Smooth muscle cell of the brain vasculature (primary cell): ENCODE measurements around the gene TARS1.
A peak's percentile ranks its signal among the peaks of the same experiment; 100 is the strongest.
"Not testable (repeated sequence)": the region's sequence is repeated elsewhere in the genome, so short reads cannot be mapped to it uniquely, and the experiment has no call there.

ENCODE experiments used
- DNase-seq: peaks from one replicate; pipeline ENCODE4 v3.0.0-alpha.2; 2012; ENCODE audit warnings: low read depth, low spot score

Gene TARS1

DNA sequence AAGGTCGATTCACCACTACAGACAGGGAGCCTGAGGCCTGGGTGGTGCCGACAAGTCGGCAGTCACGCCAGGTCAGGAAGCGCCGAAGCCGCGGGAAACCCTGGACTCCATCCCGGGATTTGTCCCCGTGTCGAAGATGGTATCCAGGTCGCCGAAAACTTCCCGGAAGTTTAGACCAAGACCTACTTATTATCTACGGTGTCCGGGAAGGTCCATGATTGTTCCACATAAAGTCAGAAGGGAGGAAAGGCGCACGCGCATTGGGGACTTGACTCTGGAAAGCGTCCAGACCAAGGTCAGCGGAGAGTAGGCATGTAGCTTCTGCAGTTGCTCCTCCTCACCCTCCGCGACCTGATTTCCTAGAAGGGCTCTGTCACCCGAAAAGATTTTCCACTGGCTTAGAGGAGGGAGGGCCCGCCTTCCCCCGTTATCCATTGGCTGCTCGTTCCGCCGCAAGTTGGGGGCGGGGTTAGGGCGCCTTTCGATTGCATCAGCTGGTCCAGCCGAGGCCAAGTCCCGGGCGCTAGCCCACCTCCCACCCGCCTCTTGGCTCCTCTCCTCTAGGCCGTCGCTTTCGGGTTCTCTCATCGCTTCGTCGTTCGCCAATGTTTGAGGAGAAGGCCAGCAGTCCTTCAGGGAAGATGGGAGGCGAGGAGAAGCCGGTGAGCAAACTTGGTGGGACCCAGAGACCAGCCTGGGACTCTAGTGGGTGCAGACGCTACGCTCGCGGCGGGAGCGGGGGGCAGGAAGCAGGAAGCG, at the start of gene TARS1:
Gene TARS1, plus strand, starts transcription at position 484 of the 759 bp plus-strand sequence. Its CDS starts 122 bp downstream, at position 606.
- DNase-seq = peak; percentile 100

DNA sequence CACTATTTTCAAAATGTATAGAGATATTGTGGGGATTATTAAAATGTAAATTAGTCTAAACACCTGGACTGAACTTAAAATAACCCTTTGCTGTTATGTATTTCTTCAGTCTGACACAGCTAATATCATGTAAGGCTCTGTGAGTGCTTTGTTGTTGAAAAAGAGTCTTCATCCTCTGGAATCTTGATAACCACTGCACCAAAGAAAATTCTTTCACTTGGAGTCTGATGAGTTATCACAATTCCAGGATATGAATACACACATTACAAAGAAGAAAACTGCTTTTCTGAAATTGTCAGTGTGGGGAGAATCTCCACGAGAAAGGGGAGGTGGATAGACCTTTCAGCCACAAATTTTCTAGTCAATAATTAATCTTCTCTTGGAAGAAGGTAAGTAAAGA, 42.3 kb upstream of the TARS1 start:
- no peak for DNase-seq

DNA sequence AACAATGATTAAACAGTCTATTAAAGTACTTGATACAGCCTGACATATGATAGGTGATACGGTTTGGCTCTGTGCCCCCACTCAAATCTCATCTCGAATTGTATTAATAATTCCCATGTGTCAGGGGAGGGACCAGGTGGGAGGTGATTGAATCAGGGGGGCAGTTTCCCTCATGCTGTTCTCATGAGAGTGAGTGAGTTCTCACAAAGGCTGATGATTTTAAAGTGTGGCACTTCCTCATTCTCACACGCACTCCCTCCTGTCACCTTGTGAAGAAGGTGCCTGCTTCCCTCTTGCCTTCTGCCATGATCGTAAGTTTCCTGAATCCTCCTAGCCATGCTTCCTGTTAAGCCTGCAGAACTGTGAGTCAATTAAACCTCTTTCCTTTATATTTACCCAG, 40.1 kb upstream of the TARS1 start:
- DNase-seq = no peak

DNA sequence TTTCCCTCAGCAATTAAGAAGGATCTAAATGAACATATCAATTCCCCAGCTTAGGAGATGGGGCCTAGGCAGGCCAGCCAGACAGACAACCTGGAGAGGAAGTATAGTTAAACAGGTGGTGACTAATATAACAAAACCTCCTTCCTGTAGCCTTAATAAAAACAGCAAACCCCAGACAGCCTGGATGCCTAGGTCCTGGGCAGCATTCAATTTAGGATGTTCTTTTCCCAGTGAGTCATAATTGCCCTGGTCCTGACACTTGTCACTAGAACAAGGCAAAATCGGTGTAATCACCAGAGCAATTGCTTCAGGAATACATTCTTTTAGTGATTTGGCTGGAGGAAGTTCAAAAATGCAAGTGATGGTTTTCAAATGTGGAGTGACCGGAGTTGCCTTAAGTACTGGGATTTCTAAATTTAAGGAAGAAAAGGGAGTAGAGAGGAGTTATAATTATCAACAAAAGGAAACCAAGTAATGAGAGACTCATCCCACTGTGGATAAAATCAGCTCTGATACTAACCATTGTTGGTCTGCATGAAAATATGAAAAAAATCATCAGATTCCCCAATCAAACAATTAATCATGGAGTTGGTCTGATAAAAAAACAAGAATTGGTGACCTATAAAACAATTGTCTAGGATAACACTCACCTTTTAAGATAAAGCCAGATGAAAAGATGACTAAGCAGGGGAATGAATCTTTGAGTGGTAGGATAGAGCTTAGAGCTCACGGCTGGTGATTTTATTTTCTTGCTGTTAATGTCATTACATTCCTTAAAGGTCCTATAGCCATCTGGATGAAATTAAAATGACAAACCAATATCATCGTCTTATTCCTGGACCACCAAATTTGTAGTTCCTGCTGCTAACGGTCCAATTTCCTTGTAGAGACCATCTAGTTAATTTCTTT, 39.0 kb upstream of the TARS1 start:
- DNase-seq = no peak

DNA sequence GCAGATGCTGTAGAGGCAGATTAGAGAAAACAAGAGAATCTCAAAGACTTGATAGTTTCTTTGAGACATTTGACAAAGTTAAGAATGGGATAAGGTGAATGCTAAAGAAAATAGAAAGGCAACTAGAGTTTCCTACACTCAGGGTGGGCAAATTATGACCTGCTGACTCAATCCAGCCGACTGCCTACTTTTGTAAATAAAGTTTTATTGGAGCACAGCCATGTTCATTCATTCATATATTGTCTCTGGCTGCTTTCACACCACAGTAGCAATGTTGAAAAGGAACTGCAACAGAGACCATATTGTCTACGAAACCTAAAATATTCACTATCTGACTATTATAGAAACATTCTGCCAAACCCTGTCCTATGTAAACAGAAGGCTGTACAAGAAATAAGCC, 37.6 kb upstream of the TARS1 start:
- DNase-seq = no peak

DNA sequence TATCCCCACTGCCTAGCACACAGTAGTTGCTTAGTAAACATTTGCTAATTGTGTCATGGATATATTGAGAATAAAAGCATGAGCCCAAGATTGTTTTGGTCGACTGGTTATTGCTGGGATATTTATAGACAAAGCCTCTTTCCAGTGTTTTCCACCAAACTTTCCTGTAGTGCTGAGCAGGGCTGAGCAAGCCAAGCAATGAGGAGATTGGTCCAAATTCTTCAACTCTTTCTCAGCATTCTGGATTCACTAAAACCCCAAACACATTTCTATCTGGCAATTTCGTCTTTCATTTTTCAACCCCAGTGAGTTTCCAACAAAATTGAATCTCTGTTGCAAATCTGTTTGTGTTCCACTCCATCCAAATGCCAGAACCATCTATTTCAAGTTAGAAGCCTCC, 31.9 kb upstream of the TARS1 start:
- no peak for DNase-seq

DNA sequence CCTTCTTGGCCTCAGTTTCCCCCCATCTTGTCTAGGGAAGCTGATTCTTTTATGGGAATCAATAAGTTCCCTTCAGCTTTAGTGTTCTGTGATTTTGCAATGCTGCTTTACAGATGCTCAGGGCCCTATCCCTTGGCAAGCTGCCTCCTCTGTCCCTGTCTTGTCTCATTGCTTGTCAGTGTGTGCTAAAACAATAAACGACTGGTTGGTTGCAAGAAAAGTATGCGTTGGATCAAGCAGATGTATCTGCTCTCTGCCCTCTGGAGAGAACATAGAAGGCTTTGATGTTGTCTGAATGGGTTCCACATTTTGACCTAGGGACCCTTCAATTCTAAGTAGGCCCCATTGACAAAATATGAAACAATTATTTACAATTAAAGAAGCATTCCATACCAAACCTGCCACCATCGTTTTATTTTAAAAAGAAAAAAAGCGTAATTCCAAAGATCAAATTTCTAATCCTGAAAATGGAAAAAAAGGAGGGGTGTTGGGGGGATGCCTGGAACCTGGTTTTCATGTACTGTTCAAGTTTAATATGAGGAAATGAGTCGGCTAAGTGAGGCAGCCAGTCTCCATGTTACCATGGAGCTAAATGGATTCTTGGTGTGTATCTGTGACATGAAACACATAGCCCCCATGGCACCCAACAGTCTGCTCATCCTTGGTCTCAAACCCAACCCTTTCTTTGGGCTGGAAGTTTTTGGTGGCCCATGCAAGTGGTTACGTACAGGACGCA, 31.2 kb upstream of the TARS1 start:
- no peak for DNase-seq

DNA sequence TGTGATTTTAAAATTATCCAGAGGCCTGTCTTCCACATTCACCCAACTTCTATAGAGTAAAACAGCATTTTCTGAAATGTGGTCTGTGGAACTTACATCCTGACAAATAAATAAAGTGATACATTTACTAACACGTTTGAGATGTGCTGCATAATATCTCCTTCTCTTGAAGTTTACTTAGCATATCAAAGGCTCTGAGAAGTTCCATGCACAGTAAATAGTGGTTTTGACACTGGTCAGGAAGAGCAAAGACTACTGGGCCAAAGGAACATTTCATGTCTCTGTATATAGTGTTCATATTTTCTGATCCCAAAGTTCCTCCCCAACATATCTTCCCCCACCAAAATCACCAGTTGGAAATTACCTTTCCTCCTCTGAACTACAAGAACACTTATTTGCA, 30.5 kb upstream of the TARS1 start:
- DNase-seq = no peak

DNA sequence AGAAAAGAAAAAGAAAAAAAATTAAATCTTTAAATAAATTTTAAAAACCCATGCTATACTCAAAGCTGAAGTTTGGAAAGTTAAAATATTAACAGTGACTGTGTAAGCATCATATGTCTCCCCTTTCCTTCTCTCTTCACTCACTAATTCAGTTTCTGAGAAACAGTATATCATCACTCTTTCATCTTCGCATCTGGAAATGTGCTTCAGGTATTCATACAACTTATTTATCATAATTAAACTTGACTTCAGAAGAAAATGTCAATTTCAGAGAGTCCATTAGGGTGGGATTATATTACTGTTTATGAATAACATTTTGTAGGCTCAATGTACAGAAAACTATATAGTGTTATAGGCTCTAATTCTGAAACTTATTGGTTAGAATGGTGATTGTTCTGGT, 29.3 kb upstream of the TARS1 start:
- no peak for DNase-seq

DNA sequence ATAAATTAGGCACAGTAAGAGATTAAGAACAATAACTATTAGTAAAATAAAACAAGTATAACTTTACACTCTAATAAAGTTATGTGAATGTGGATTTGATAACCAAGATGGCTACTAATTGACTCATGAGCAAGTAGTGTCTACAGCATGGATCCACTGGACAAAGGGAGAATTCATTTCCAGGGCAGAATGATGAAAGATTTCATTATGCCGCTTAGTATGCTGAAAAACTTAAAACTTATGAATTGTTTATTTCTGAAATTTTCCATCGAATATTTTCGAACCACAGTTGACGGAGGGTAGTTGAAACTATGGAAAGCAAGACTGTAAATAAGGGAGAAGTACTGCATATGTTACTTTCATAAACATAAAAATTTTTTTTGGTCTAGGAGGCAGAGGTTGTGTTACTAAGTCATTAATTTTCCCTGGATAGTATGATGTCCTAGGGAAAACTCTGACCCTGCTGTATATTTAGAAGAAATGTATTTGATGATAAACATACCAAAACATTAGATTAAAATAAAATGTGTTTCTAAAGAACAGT, 24.9 kb upstream of the TARS1 start:
- DNase-seq = no peak

DNA sequence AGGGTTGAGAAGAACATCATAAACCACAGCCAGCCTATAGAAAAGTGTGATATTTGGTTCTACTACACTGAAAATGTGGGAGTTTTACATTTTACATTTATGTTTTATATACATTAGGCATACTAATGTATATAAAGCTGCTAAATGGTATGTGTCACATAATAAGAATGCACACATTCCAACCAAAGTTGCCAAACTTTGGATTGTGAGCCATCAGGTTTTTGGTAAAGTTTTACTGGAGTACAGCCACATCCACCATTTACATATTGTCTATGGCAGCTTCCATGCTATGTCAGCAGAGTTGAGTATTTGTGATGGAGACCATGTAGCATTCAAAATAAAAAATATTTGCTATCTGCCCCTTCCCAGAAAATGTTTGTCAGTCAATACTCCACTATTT, 23.1 kb upstream of the TARS1 start:
- DNase-seq = no peak

DNA sequence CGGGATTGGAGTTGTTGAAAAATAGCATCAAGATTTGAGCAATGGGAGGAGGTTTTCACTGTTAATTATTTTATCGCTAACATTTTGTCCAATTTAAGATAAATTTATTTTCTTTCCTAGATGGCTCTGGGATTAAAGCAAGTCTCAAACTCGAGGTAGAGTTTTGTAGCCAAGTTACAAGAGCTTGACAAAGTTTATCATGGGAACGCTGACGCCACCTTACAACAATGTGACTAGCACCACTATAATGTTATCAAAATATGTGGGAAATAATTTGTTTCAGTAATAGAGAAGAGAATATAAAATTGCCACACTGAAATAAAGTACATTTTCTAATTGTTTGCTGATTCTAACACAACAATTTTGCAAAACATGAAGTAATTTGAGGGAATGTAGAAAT, 19.8 kb upstream of the TARS1 start:
- DNase-seq = no peak

DNA sequence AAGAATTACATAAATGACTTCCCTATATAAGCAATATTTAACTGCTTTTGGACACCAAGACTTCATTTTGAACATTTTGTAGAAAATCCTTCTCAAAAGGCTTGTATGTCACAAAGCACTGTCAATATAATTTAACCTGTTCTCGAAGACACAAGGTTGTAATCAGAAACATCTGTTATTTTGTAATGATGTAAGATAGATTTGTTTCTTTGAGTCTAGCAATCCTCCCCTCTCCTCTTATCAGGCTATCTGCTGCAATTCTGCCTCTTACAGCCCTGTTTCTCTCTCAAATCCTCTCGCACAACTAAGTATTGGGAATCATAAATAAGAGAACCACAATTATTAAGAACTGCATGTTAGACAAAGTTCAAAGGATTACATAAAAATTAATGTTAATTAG, 18.6 kb upstream of the TARS1 start:
- no peak for DNase-seq

DNA sequence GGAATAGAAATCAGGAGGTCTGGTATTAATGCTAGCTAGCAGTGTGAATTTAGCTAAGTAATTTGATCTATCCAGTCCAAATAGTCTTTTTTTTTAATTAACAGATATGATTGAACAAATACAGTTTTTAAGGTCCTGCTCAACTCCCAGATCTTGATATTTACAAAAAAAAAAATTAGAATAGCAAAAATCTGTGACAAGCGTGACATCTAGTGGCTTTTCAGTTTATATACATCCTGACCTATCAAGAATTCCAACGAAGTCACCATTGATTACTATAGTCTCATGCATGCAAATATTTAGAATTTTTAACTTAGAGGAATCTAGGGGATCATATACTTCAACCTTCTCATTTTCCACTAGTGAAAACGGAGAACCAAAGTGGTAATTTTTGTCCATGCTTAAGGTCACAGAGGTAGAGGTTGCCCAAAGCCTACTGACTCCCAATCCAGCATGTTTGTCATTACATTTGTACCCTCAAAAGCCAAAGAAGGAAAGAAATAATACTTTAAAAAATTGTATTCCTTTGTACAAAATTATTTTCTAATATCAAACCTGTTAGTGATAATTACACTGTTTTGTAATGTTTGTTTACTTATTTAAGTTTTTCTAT, 17.6 kb upstream of the TARS1 start:
- no peak for DNase-seq

DNA sequence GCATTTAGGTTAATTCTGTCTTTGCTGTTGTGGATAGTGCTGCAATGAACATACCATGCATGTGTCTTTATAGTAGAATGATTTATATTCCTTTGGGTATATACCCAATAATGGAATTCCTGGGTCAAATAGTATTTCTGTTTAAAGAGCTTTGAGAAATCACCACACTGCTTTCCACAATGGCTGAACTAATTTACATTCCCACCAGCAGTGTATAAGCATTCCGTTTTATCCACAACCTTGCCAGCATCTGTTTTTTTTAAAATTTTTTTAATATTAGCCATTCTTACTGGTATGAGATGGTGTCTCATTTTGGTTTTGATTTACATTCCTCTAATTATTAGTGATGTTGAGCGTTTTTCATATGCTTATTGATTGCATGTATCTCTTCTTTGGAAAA, 15.5 kb upstream of the TARS1 start:
- DNase-seq = no peak

DNA sequence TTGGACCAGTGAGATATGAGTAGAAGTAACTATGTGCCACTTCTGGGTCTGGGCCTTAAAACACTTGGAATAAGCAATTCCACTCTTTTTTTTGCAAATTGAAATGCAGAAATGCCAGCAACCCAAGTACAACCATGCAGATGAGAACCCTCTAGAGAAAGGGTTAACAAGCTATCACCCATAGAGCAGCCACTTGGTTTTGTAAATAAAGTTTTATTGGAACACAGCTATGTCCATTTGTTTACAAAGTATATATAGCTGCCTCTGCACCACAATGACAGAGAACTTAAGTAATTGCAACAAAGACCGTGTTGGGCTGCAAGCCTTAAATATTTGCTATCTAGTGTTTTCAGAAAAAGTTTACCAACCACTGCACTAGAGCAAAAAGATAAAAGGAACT, 9.8 kb upstream of the TARS1 start:
- no peak for DNase-seq

DNA sequence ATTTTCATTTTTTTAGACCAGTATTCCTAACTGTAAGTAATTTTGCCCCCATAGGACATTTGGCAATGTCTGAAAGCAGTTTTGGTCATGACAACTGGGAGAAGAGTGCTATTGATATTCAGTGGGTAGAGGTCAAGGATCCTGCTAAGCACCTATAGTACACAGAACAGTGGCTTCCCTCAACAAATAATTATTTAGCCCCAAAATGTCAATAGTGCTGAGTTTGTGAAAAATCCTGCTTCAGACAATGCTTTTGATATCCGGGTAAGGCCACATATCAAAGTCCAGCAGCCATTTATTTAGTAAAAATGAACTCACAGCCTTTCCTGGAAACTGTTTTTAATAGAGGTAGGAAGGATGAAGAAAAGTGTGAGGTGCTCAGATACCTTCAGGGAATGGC, 8.1 kb upstream of the TARS1 start:
- DNase-seq = no peak

DNA sequence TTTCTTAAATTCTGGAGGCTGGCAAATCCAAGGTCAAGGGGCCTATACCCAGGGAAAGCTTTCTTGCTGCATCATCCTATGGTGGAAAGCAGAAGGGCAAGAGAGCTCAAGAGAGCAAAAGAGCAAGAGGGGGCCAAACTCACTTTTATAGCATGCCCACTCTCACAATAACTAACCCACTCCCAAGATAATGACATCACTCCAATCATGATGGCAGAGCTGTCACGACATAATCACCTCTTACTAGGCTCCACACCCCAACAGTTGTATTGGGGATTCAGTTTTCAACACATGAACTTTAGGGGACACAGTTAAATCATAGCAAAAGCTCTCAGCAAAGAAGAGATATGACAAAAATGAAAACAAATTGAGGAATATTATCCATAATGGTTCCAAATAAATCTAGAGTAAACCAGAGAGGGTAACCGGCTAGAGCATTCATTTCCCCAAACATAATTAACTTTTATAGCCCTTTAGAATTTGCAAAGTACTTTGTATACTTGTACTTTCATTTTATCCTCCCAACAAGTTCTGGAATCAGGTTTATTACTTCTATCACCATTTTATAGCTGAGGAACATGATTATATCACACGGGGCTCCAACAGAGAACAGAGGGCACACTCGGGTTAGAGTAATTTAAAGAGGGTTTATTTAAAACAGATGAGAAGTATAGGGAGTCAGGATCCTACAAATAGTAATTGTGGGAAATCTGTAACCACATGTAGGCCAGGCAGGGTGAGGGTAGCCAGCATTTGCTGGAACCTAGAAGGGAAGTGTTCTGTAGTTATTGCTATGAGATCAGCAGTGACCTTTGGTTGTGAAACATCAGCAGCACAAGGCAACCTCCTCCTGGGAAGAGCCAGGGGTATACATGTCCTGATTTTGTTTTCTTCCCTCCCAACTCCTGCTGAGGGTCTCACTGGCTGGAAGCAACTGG, 7.2 kb upstream of the TARS1 start:
- peak; percentile 76 for DNase-seq

DNA sequence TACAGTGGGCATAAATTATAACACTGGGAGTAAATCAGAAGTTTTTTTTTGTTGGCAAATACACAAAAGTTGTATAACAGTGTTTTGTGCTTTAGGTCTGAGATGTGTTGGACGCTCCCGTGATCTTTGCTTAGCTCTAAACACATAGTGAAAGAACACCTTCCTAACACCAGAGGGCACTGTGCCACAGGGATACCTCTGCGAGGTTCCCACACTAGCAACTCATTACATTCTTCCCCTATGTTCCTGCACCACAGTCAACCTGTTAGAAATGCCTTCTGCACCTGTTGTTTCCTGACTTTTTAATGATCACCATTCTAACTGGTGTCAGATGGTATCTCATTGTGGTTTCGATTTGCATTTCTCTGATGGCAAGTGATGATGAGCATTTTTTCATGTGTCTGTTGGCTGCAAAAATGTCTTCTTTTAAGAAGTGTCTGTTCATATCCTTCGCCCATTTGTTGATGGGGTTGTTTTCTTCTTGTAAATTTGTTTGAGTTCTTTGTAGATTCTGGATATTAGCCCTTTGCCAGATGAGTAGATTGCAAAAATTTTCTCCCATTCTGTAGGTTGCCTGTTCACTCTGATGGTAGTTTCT, 4.8 kb upstream of the TARS1 start:
- DNase-seq = not testable (repeated sequence)

DNA sequence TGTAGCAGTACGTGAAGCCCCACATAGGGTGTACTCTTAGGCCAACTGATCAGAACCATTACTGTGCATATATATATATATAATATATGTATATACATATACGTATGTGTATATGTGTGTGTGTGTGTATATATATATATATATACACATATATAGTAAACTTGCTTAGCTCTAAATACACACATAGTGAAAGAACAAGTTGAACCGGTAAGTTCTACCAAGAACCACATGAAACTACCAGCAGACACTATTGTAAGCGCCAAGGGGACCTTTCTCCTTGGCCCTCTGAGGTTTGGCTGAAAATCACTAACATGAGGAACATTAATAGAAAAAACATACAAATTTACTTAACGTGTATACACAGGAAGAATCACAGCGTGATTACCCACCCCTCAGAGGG, 1.8 kb upstream of the TARS1 start:
- no peak for DNase-seq
